Measurements from ENCODE around the gene DLX6. TPM values are rescaled to one million over a fixed set of nuclear protein-coding genes. Genes with fewer than 3 reads are reported as not detected.

The DLX6 gene
- not detected for polyA plus RNA-seq

DNA sequence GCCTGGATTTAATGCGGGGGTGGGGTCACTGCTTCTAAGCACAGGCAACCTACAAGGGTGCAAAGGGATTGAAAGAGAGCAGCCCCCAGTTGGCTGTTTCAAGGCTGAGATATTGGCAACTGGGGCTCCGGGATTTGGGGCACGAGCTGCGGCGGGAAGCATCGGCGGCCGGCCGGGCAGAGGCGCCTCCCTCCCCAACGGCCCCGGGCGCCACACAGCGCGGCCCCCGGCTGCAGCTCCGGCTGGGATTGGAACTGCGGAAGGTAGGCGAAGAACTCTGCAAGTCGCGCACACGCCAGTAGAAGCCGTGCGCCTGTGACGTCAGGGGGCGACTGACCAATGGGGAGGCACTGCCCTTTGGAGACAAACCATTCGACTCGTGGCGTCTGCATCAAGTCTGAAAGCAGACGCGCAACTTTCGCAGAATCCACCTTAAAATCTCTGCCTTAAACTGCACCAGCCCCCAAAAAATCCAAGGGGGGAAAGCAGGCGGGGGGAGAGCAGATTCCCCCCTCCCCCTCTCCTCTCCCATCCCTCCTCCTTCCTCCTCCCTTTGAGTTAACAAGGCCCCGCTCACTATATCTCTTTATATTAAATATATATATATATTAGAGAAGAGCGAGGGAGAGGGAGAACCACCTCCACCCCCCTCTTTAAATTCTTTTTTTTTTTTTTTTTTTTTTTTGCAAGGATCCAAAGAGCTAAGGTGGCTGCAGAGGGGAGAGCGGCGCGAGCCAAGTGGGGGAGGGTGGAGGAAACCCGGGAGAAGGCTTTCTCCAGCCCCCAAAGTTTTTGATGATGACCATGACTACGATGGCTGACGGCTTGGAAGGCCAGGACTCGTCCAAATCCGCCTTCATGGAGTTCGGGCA, at the start of gene DLX6:
Gene DLX6 (plus strand): TSS at position 371 of the 872 bp plus-strand sequence. CDS start 425 bp downstream, at position 796.
- 4% methylated on average over 44 of the region's 44 CpGs for WGBS, 3 donors
- H3K27ac ChIP-seq (ENCODE audit: low read depth, low read length), result no peak within 1 kb of the TSS

DNA sequence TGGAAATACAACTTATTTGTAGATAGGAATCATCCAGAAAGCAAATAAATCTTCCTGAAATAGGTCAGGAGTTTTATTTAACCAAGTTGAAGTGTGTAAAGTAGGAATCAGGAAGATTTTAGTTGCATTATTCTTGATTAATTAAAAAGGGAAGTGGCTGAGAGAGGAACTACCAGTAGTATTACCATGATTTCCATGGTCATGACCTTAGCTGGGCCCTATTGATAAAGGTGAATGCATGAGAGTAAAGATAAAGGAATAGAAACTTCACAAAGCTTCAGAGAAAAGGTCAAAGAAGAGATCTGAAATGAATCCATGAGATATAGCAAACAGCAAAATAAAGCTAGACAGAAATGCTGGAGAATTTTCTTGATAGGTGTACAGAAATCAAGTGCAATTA, 46.2 kb upstream of the DLX6 start:
- H3K27ac ChIP-seq (ENCODE audit: low read depth, low read length), result no peak overlapping the region

DNA sequence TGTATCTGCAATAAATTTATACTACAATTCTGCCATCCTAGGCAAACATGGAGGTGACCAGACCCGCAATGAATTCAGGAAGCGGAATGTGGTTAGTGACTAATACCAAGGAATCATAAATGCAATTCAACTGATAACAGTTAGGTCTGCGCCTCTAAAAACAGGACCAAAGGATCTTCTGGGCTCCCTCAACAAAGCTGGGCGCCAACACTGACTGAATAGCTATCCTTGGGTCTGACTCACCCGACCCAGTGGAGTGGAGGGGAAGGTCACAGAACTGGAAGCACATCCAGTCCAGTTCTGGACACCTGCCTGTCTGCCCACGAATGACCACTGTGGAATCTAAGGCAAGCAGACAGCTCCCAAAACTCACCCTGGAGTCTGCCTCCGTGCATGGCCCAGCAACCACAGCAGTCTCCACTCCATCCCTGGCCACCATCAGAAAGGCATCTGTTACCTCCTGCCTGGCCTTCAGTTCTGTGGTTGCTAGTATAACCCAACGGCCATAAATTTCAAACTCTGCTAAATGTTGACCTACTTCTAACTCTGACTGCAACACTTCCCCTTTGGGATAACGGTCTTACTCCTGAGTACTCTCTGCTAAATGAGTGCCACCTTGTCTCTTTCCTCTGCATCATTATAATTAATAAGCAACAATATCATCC, 43.0 kb upstream of the DLX6 start:
- WGBS, 3 donors, result 60 to 67% (median 65%) methylated on average over 9 of the region's 9 CpGs
- H3K27ac ChIP-seq (ENCODE audit: low read depth, low read length), result no peak overlapping the region

DNA sequence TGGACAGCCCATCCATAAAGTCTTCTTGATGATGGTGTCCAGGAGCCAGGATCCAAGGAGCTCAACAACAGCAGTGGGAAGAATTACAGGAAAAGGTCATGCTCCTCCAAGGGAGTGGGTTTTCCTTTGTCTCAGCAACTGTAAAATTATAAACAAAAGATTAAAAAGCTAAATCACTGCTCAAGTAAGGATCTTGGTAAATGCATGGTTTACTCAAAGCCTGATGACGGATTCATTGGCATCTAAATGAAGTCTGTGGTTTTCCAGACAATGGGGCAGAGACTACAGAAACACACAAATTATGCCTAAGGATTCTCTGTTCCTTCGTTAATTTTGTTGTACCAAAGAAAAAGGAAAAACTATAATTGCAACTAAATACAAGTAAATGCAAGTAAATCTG, 36.4 kb upstream of the DLX6 start:
- 58 to 78% (median 74%) methylated on average over 2 of the region's 2 CpGs for WGBS, 3 donors
- H3K27ac ChIP-seq (ENCODE audit: low read depth, low read length), result no peak overlapping the region

DNA sequence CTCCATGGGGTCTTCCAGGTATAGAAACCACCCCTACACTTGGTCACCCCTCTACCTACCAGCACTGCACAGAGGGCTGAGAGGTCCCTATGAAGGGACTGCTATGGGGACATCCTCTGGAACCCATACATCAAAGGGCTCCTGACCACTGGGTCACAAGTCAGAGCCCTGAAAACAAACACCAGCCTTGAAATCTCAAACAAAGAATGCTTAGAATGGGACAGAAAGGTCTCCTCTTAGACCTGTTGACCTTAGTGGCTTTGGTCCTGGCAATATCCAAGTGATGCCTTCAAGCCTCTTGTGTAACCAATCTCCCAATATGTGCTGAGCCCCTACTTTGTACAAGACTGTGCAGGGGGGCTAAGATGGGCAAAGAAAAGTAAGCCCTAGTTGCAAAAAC, 34.6 kb upstream of the DLX6 start:
- no peak overlapping the region for H3K27ac ChIP-seq (ENCODE audit: low read depth, low read length)

DNA sequence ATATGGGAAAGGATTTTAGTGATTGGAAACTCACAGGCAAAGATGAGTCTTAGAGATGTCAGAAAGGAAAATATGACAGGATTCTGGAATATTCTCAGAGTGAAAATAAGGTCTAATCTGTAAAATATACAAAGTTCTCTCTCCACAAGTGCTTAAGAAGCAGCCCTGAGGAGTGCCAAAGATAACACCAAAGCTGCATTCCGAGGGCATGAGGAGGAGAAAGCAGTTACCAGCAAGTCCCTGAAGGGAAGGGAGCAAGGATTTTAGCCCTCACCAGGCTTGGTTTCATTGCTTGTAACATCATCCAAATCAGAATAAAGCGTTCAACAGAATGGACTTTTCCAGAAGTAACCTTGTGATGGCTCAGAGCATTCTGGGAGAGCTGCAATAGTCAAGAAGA, 31.4 kb upstream of the DLX6 start:
- no peak overlapping the region for H3K27ac ChIP-seq (ENCODE audit: low read depth, low read length)
- 43 to 70% (median 68%) methylated on average over 2 of the region's 2 CpGs for WGBS, 3 donors

DNA sequence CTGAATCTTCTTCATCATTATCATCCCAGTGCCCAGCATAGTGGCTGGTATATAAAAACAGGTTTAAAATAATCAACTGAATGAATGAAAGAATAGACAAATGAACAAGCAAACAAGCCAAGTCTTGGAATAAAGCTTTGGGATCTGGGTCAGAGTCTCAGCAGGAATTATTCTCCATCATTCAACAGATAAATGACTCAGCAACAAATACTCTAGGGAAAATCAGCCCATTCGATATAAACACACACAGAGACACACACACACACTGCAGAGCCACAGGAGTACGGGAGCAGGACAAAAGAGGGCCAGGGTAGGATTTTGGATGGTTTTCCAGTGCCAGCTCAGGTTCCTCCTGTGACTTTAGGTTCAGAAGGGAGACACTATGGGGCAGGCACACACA, 29.2 kb upstream of the DLX6 start:
- WGBS, 3 donors, result 52 to 82% (median 65%) methylated on average over 2 of the region's 2 CpGs

DNA sequence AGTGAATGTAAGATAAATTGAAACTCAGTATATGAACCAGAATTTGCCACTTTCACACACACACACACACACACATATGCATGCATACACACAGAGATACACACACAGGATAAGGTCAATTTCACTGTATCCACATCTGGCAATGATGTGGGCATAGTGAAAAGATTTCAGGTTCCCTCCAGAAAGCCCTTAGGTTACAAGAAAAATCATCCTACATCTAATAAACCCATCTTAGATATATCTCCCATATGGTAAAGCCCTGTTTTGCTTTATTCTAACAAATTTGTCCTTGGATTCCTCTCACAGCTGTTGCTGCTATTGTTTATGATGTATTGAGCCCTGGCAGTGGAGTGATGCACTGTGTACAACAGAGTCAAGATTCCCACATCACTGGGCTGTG, 27.9 kb upstream of the DLX6 start:
- H3K27ac ChIP-seq (ENCODE audit: low read depth, low read length), result no peak overlapping the region

More for the DNA sequence above, 29.2 kb upstream of the DLX6 start:
- no peak overlapping the region for H3K27ac ChIP-seq (ENCODE audit: low read depth, low read length)

DNA sequence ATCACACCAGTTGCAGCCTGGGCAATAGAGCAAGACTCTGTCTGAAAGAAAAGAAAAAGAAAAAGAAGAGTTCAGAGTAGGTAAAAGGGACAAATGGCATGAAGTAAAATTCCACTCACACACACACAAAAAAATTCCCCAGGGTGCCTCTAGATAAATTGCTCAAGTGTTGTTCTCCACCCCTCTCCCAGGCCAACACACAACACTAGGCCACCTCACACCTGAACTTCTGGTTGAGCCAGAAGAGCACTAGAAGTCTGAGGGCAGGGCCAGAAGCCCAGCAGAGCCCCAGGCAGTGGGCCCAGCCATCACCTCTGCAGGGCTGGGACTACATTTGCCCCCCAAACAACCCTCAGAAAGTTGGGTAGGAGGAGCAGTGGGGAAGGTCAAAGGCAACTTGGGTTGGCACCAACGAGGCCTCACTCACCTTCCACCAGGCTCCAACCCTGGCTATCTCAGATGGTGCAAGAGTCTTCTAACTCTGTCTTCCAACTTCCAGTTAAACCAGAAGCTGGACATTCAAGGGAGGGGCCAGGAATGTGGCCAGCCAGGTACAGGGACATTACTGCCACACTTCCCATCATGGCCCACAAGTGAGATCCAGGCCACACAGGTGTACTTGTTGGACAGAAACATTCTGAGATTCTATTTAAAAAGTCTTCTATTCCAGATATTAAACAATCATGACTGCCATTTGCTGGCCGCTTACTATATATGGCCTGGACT, 25.6 kb upstream of the DLX6 start:
- 82 to 88% (median 87%) methylated on average over 2 of the region's 2 CpGs for WGBS, 3 donors
- no peak overlapping the region for H3K27ac ChIP-seq (ENCODE audit: low read depth, low read length)

DNA sequence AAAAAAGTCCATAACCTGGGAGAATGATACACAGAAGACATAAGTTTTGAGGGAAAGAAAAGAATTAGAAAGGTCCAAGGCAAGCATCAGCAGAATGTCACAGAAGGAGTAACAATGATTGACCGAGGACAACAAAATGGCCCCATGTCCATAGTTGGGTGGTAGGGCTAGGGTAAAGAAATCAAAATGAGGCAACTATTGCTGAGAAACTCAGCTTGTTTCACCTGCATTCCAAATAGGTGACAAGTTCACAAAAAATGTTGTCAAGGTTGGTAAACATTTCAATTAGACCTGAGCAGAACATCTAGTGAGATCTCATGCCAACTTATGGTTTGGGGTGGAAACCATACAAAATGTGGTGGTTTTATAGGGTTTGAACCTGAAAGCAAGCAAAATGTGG, 22.8 kb upstream of the DLX6 start:
- 92 to 98% (median 95%) methylated on average over 1 of the region's 1 CpG for WGBS, 3 donors
- H3K27ac ChIP-seq (ENCODE audit: low read depth, low read length), result no peak overlapping the region

DNA sequence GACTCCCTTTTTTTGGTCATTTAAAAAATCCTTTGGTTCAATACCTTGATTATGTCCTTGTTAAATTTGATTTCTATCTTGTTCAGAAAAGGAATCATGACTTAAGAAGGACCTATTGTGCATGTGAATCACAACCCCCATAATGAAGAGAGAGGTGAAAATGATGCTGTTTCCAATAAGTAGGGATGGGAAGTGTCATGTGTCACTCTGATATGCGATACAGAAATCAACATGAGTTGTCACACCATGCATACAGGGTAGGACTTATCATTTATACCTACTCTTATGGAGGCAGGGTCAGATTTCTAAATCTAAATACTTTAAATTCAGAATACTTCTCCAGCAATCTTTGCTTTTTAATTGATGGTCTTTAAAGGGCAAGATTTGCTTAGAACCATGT, 19.4 kb upstream of the DLX6 start:
- no peak overlapping the region for H3K27ac ChIP-seq (ENCODE audit: low read depth, low read length)
- WGBS, 3 donors, result 43 to 63% (median 56%) methylated on average over 1 of the region's 1 CpG

DNA sequence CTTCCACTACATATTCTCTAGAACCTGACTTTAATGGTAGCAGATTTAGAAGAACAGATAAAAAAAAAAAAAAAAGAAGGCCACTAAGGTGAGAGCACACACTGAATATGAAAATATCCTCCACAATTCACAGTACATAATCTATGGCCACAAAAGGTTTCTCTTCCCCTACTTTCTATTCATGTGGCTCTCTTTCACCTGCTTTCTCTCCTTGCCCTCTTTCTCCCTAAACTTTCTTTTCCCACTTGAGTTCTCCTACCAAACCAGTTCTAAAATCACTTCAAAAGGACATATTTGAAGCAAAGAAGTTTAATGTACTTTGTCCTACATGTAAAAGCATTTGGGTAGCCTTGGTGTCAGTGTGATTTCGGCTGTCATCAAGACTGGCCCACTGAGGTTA, 18.5 kb upstream of the DLX6 start:
- 66 to 84% (median 70%) methylated on average over 1 of the region's 1 CpG for WGBS, 3 donors
- no peak overlapping the region for H3K27ac ChIP-seq (ENCODE audit: low read depth, low read length)

DNA sequence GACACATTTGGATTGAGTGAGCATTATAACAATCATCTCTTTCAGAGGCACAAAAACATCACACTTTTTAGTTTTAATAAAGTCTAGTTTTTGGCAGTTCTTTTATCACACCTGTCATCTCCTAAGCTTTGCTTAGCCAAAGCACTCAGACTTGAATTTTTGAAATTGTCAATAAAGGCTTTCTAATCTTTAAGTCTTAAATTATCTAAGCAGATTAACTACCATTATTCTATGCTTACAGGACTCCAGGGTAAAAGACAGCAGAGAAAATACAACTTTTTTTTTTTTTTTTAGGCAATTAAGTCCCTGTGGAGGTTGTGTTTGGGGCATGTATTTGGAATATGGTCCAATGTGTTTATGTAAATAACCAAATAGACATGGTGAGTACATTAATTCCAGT, 17.6 kb upstream of the DLX6 start:
- no peak overlapping the region for H3K27ac ChIP-seq (ENCODE audit: low read depth, low read length)

DNA sequence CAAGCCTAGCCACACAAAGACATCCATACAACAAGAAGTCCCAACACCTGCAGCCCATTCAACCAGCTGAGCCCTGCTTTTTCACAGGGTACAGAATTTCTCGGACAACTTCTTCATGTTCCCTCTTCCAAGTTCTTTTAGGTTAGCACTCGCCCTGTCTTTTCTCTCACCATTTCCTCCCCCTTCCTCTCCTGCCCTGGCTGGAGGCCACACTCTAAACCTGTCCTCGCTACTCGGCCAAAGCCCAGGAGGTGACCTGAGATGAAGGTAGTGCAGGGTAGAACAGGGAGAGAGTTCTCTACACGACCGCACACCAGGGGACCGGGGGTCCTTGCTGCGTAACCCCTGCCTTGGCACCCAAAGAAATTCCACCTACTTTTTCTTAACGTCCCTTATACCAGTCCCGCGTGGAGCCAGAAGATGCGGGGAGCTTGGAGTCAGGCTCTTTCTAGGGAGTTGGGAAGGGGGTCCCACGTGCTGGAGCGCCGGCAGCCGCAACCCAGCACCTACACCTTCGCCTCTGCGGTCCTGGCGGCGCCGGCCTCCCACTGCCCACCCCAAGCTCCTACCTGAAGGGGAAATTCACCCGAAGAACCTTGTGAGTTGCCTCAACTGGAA, 16.0 kb upstream of the DLX6 start:
- H3K27ac ChIP-seq (ENCODE audit: low read depth, low read length), result no peak overlapping the region
- 5 to 16% (median 11%) methylated on average over 22 of the region's 22 CpGs for WGBS, 3 donors

DNA sequence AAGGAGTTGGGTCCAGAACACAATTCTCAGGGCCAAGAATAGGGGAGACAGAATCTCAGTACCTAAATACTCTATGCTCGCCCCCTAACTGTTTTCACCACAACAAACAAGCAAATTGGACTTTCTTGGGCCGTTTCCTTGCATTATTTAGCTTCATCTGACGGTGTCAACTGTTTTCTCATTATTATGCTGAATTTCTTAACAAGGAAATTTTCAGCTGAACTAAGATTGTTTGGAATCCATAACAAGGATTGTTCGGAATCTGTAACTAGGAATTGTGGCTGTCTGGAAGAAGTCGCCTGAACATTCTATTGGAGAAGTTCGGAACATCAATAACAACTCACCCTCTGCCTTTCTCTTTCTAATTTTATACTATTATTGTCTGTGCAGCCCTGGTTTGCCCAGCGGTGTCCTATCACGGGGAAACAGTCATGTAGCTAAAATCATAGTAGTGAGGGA, 15.5 kb upstream of the DLX6 start:
- no peak overlapping the region for H3K27ac ChIP-seq (ENCODE audit: low read depth, low read length)
- WGBS, 3 donors, result 15 to 16% (median 15%) methylated on average over 8 of the region's 8 CpGs

DNA sequence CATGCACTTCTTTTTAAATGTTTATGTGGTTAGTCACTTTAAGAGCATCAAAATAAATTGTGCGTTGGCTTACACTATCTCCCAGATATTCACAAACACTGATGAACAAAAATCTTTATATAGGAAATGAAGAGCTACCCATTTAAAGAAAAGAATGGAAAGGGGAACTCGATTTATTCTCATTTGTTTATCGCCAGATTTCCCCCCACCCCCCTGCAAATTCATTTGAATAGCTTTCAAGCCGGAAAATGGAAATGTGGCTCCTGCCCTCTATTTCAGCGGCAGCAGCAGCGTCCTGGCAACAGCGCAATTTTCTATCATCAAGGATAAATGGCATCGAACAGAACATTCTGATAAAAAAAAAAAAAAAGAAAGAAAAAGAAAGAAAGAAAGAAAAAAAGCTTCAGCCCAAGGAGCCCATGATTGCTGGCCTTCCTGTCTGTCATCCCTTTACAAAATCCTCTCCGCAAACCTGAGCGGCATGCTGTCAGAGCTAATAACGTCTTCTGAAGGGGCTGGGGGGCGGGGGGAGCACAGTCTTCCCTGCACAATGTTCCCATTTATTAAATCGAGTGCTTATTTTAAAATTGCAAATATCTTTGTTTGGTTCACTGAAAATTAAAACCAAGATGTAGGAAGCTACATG, 13.7 kb upstream of the DLX6 start:
- WGBS, 3 donors, result 7 to 13% (median 11%) methylated on average over 13 of the region's 13 CpGs
- H3K27ac ChIP-seq (ENCODE audit: low read depth, low read length), result no peak overlapping the region

DNA sequence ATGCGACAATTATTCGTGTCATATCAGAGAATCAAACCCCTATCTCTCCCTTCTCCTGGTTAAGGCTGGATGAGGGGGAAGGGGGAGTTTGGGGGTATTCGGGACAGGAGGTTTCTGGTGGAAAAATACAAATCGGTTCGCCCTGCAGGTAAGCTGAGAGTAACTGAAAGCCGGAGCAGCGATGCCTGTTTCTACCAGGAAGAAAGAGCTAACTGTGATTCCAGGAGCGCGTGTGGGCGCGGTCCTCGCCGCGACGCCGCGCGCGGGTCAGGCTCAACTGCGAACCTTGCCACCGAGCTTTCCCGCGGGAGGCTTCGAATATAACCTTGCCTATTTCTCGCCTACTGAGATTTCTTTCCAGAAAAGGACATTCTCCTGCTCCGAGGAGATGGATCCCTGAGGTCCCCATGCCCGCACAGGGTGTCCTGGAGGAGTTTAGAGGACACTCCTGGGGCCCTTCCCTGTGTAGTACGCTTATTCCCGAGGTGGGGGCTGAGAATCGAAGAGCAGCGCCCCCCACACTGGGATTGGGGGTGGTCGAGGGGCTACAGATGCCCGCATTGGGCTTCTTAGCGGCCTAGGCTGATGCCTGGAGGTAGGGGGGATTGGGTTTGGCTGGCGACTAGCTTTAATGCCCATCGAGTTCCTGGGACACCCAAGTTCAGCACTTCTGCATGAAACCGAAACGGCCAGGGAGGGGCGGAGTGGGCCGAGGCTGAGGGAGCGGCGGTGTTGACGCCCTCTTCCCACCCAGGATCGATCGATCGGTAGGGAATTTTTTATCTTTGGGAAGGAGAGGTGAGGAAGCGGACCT, 13.0 kb upstream of the DLX6 start:
- H3K27ac ChIP-seq (ENCODE audit: low read depth, low read length), result no peak overlapping the region
- 4 to 14% (median 11%) methylated on average over 47 of the region's 47 CpGs for WGBS, 3 donors
